OCI-LY3 (cell line): ENCODE measurements around the gene LPP.

ENCODE experiments used
- H2AFZ ChIP-seq: fragments of 200-600, 300-600 bp; shearing (Covaris generic); 2 replicates; pipeline ENCODE4 v1.6.0; 2014; ENCODE audit warnings: antibody characterized with exemption, low read depth, low read length
- H3K27ac ChIP-seq: fragments of 200-600, 300-600 bp; sonication (generic); 2 replicates; pipeline ENCODE4 v1.5.1; 2014; ENCODE audit warnings: mild to moderate bottlenecking, low read length, moderate library complexity, mixed read lengths
- H3K27me3 ChIP-seq: fragments of 200-600, 300-600 bp; sonication (generic); 2 replicates; pipeline ENCODE4 v1.6.1; 2014; ENCODE audit warnings: low read depth, low read length, mixed read lengths
- H3K36me3 ChIP-seq: fragments of 200-600, 300-600 bp; sonication (generic); replicated peaks from 2 replicates; pipeline ENCODE3; 2014; ENCODE audit warnings: low read depth, low read length, mixed read lengths
- H3K4me1 ChIP-seq: fragments of 300-600, 200-600 bp; sonication (generic); 2 replicates; pipeline ENCODE4 v1.6.1; 2014; ENCODE audit warnings: low read length, mixed read lengths
- H3K4me2 ChIP-seq: fragments of 200-600, 300-600 bp; sonication (generic); 2 replicates; pipeline ENCODE4 v1.6.1; 2014; ENCODE audit warnings: low read length, mixed read lengths
- H3K4me3 ChIP-seq: fragments of 300-600, 200-600 bp; sonication (generic); 2 replicates; pipeline ENCODE4 v1.5.1; 2014; ENCODE audit warnings: antibody characterized with exemption, mild to moderate bottlenecking, low read length, moderate library complexity
- H3K79me2 ChIP-seq: fragments of 300-600, 200-600 bp; shearing (Covaris generic); 2 replicates; pipeline ENCODE4 v1.6.1; 2014; ENCODE audit warnings: mild to moderate bottlenecking, low read length, mixed read lengths
- H3K9ac ChIP-seq: fragments of 300-600, 200-600 bp; shearing (Covaris generic); 2 replicates; pipeline ENCODE4 v1.6.0; 2014; ENCODE audit warnings: mild to moderate bottlenecking, low read length, moderate library complexity
- H3K9me3 ChIP-seq: fragments of 200-600, 300-600 bp; shearing (Covaris generic); 2 replicates; pipeline ENCODE4 v1.6.1; 2014; ENCODE audit warnings: low read length, mixed read lengths; ENCODE audit not compliant: insufficient read depth
- H4K20me1 ChIP-seq: fragments of 200-600, 300-600 bp; sonication (generic); 2 replicates; pipeline ENCODE4 v1.6.1; 2016; ENCODE audit warnings: low read length, mixed read lengths; ENCODE audit not compliant: insufficient read depth
- EZH2phosphoT487 ChIP-seq: fragments of 200-600 bp; shearing (Covaris generic); IDR thresholded peaks from 2 replicates; pipeline ENCODE4 v1.6.1; 2018; ENCODE audit warnings: antibody characterized with exemption, mixed run types, low read depth
- TF ChIP-seq, protein P1 (sequence below): fragments of 200-600, 300-600 bp; sonication (generic); IDR thresholded peaks from 2 replicates; pipeline ENCODE4 v1.5.1; 2014; ENCODE audit warnings: antibody characterized with exemption, low read length, low read depth

The LPP gene

DNA sequence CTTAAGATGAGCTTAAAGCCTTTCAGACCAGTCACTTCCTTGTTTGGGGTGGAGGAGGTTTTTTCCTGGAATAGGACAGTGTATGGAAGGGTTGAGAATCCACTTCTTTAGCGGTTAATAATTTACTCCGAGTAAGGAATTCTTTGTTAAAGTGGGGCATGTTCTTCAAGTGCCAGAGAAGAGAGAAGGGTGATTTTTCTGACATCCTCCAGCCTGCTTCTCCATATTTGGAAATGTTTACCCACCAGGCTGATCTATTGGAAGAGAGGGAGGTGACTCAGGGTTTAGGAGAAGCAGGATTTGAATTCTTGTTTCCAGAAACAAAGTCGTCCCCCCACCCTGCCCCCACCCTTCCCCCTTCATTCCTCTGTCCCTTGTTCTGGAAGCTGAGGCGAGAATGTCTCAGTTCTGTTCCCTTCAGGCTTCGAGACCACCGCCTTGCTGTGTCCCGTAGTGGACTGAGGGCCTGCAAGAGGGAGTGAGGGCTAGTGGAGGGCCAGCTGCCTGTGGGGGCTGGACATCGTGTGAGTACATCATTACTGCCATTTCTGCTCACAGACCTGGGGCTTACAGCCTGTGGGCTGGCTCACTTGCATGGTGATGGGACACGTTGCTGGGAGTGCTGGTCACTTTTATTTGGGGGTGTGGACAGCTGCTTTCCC, 58.5 kb downstream of the LPP start:
- Histone ChIP-seq H3K36me3 (no peaks in the 10 kb centered on the region), H3K27me3 (0 out of 2 replicates have a peak, but pooled peaks cover 2% of the 10 kb centered on the region), H3K79me2 (no peaks in the 10 kb centered on the region), H3K27ac (no peak overlapping the region), H3K4me2 (no peak overlapping the region), H2AFZ (no peak overlapping the region), H3K9me3 (no peaks in the 10 kb centered on the region), H3K4me3 (no peak overlapping the region), H4K20me1 (no peaks in the 10 kb centered on the region), H3K9ac (no peak overlapping the region), H3K4me1 (peaks cover 22% of the 10 kb centered on the region)
- no peak for TF ChIP-seq EZH2phosphoT487
- TF ChIP-seq, protein P1, sequence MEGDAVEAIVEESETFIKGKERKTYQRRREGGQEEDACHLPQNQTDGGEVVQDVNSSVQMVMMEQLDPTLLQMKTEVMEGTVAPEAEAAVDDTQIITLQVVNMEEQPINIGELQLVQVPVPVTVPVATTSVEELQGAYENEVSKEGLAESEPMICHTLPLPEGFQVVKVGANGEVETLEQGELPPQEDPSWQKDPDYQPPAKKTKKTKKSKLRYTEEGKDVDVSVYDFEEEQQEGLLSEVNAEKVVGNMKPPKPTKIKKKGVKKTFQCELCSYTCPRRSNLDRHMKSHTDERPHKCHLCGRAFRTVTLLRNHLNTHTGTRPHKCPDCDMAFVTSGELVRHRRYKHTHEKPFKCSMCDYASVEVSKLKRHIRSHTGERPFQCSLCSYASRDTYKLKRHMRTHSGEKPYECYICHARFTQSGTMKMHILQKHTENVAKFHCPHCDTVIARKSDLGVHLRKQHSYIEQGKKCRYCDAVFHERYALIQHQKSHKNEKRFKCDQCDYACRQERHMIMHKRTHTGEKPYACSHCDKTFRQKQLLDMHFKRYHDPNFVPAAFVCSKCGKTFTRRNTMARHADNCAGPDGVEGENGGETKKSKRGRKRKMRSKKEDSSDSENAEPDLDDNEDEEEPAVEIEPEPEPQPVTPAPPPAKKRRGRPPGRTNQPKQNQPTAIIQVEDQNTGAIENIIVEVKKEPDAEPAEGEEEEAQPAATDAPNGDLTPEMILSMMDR, result no peak

DNA sequence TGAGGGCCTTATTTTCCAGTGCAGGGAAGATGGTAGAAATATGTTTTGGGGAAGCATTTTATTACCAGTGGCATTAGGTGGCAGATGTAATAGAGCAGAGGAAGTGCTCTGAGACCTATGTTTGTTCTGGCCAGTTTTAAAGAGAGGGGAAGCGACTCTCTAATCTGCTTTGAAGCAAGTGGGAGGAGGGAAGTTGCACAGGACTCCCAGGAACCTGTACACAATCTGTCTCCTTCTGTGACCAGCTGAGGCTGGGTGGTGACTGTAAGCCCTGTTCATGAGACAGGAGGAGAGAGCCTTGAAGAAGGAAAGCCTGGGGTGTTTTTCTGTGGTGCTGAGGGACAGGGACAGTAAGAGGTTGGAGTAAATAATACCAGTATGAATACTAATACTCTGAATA, 60.5 kb downstream of the LPP start:
- Histone ChIP-seq H3K27ac (peak overlapping the region; percentile 34; the same call in 1 of the 2 replicates), H2AFZ (no peak overlapping the region), H3K36me3 (no peaks in the 10 kb centered on the region), H3K27me3 (0 out of 2 replicates have a peak, but pooled peaks cover 5% of the 10 kb centered on the region), H3K79me2 (no peaks in the 10 kb centered on the region), H3K4me2 (peak overlapping the region; percentile 81), H4K20me1 (no peaks in the 10 kb centered on the region), H3K4me1 (peaks cover 25% of the 10 kb centered on the region), H3K4me3 (peak overlapping the region; percentile 55), H3K9me3 (no peaks in the 10 kb centered on the region), H3K9ac (peak overlapping the region; percentile 40; the same call in 1 of the 2 replicates)
- TF ChIP-seq, protein P1, result no peak

DNA sequence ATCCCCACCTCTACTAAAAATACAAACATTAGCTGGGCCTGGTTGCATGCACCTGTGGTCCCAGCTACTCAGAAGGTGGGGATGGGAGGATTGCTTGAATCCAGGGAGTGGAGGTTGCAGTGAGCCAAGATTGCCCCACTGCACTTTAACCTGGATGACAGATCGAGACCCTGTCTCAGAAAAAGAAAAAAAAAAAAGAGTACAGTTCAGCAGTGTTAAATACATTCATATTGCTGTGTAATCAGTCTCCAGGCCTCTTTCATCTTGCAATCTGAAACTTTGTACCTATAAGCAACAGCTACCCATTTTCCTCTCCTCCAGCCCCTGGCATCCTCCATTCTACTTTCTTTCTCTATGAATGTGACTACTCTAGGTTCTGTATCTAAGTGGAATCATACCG, 61.2 kb downstream of the LPP start:
- Histone ChIP-seq H2AFZ (no peak overlapping the region), H3K36me3 (no peaks in the 10 kb centered on the region), H3K9me3 (no peaks in the 10 kb centered on the region), H3K27me3 (0 out of 2 replicates have a peak, but pooled peaks cover 5% of the 10 kb centered on the region), H3K4me2 (no peak overlapping the region), H3K79me2 (no peaks in the 10 kb centered on the region), H4K20me1 (no peaks in the 10 kb centered on the region), H3K4me1 (peaks cover 25% of the 10 kb centered on the region), H3K9ac (no peak overlapping the region), H3K4me3 (no peak overlapping the region), H3K27ac (no peak overlapping the region)
- TF ChIP-seq, protein P1, result no peak
- no peak for TF ChIP-seq EZH2phosphoT487

DNA sequence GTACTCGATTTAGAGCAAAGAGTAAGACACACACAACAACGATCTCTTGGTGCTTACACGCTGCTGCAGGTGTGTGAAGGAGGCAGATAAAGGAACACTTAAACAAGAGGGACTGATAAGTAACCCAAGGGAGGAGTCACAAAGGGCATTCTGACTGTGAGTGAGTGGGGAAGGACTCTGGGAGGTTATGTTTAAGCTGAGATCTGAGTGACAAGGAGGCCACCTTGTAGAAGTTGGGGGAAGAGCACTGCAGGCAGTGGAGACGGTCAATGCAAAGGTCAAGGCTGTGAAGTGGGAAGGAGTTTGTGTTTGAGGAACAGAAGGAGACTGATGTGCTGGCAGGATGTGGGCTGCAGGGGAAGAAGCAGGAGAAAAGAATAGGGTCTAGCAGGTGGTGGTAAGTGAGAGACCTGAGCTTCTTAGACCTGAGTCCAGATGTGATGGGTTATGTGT, 63.1 kb downstream of the LPP start:
- 0 out of 2 replicates have a peak, but pooled peaks cover 5% of the 10 kb centered on the region for H3K27me3 ChIP-seq
- no peaks in the 10 kb centered on the region for H4K20me1 ChIP-seq
- TF ChIP-seq, protein P1, result no peak
- no peak for TF ChIP-seq EZH2phosphoT487
- no peak overlapping the region for H2AFZ ChIP-seq
- no peaks in the 10 kb centered on the region for H3K9me3 ChIP-seq
- no peak overlapping the region for H3K4me3 ChIP-seq
- H3K79me2 ChIP-seq, result no peaks in the 10 kb centered on the region
- H3K4me2 ChIP-seq, result no peak overlapping the region
- H3K4me1 ChIP-seq, result peaks cover 25% of the 10 kb centered on the region
- H3K36me3 ChIP-seq, result no peaks in the 10 kb centered on the region
- no peak overlapping the region for H3K27ac ChIP-seq
- H3K9ac ChIP-seq, result no peak overlapping the region
